Stimulated activated CD4-positive, alpha-beta T cell treated with anti-CD3 and anti-CD28 coated beads, Interleukin-1b, Interleukin-23, amount 100 ng/mL, for 24 hours (primary cell): ENCODE results near the gene OR2T6.
"Not testable (repeated sequence)": the region's sequence is repeated elsewhere in the genome, so short reads cannot be mapped to it uniquely, and the experiment has no call there.

ENCODE experiments used
- DNase-seq, 4 experiments: peaks; one replicate each; pipeline ENCODE4 v3.0.0-alpha.2; 2020; ENCODE audit warnings: low read depth in 4 of 4, low spot score in 1 of 4

The OR2T6 gene

GRCh38 chr1:248433811-248434415, 58.4 kb downstream of the OR2T6 start:
- DNase-seq, result not testable (repeated sequence)

GRCh38 chr1:248434913-248435312, 59.4 kb downstream of the OR2T6 start:
- DNase-seq, result not testable (repeated sequence)

- DNase-seq, result not testable (repeated sequence)
These were observed 60.8 kb downstream of the OR2T6 start for GRCh38 chr1:248436303-248436702.

- DNase-seq, result not testable (repeated sequence)
These were observed 63.1 kb downstream of the OR2T6 start for GRCh38 chr1:248438668-248439067.

- not testable (repeated sequence) for DNase-seq
These were observed 63.7 kb downstream of the OR2T6 start for GRCh38 chr1:248439283-248439682.
